ENCODE results near the gene SAC3D1.
A peak's percentile ranks its signal among the peaks of the same experiment; 100 is the strongest.
"Not testable (repeated sequence)": the region's sequence is repeated elsewhere in the genome, so short reads cannot be mapped to it uniquely, and the experiment has no call there.

The SAC3D1 gene

GRCh38 chr11:65040847-65041622, at the start of gene SAC3D1:
TSS of gene SAC3D1 (plus strand) at chr11:65041210. CDS start at chr11:65041293, 83 bp downstream.
- DNase-seq (ENCODE audit: low read depth in 2 of 3, low spot score in 1 of 3): peak; percentile 78 to 84 (median 84)

- no peak for DNase-seq (ENCODE audit: low read depth in 2 of 3, low spot score in 1 of 3)
Measured at GRCh38 chr11:64994318-64994717, 46.7 kb upstream of the SAC3D1 start.

- no peak for DNase-seq (ENCODE audit: low read depth in 2 of 3, low spot score in 1 of 3)
Measured at GRCh38 chr11:64996327-64996709, 44.7 kb upstream of the SAC3D1 start.

GRCh38 chr11:64996710-64997380, 44.2 kb upstream of the SAC3D1 start, which contains the start of gene BATF2:
TSS of gene BATF2 (minus strand) at chr11:64996971. CDS start at chr11:64996914, 57 bp downstream.
- DNase-seq (ENCODE audit: low read depth in 2 of 3, low spot score in 1 of 3): no peak

- DNase-seq (ENCODE audit: low read depth in 2 of 3, low spot score in 1 of 3): peak in 1 of 3 donors; percentile 30
Measured at GRCh38 chr11:64998141-64998540, 42.9 kb upstream of the SAC3D1 start.

- DNase-seq (ENCODE audit: low read depth in 2 of 3, low spot score in 1 of 3): no peak
Measured at GRCh38 chr11:64998690-64999431, 42.1 kb upstream of the SAC3D1 start.

- DNase-seq (ENCODE audit: low read depth in 2 of 3, low spot score in 1 of 3): no peak
Measured at GRCh38 chr11:64999478-64999877, 41.5 kb upstream of the SAC3D1 start.

- no peak for DNase-seq (ENCODE audit: low read depth in 2 of 3, low spot score in 1 of 3)
Measured at GRCh38 chr11:65002706-65003105, 38.3 kb upstream of the SAC3D1 start.

- DNase-seq (ENCODE audit: low read depth in 2 of 3, low spot score in 1 of 3): no peak
Measured at GRCh38 chr11:65003282-65003681, 37.7 kb upstream of the SAC3D1 start.

GRCh38 chr11:65003968-65004367, 37.0 kb upstream of the SAC3D1 start:
- DNase-seq (ENCODE audit: low read depth in 2 of 3, low spot score in 1 of 3): not testable (repeated sequence)

GRCh38 chr11:65008016-65008415, 33.0 kb upstream of the SAC3D1 start:
- no peak for DNase-seq (ENCODE audit: low read depth in 2 of 3, low spot score in 1 of 3)

- DNase-seq (ENCODE audit: low read depth in 2 of 3, low spot score in 1 of 3): no peak
Measured at GRCh38 chr11:65008873-65009272, 32.1 kb upstream of the SAC3D1 start.

- DNase-seq (ENCODE audit: low read depth in 2 of 3, low spot score in 1 of 3): peak; percentile 85 to 90 (median 88)
Measured at GRCh38 chr11:65013130-65013887, 27.7 kb upstream of the SAC3D1 start.

GRCh38 chr11:65013888-65014725, 26.9 kb upstream of the SAC3D1 start, which contains the start of gene ARL2:
TSS of gene ARL2 (plus strand) at chr11:65014160. CDS start at chr11:65014208, 48 bp downstream.
- peak; percentile 70 to 84 (median 76) for DNase-seq (ENCODE audit: low read depth in 2 of 3, low spot score in 1 of 3)

GRCh38 chr11:65014726-65015227, 26.2 kb upstream of the SAC3D1 start:
- peak in 1 of 3 donors; percentile 20 for DNase-seq (ENCODE audit: low read depth in 2 of 3, low spot score in 1 of 3)

- DNase-seq (ENCODE audit: low read depth in 2 of 3, low spot score in 1 of 3): no peak
Measured at GRCh38 chr11:65016705-65017104, 24.3 kb upstream of the SAC3D1 start.

GRCh38 chr11:65017937-65018336, 23.1 kb upstream of the SAC3D1 start:
- DNase-seq (ENCODE audit: low read depth in 2 of 3, low spot score in 1 of 3): no peak

- no peak for DNase-seq (ENCODE audit: low read depth in 2 of 3, low spot score in 1 of 3)
Measured at GRCh38 chr11:65019824-65020223, 21.2 kb upstream of the SAC3D1 start.

- DNase-seq (ENCODE audit: low read depth in 2 of 3, low spot score in 1 of 3): no peak
Measured at GRCh38 chr11:65021003-65021402, 20.0 kb upstream of the SAC3D1 start.

GRCh38 chr11:65021509-65021908, 19.5 kb upstream of the SAC3D1 start:
- DNase-seq (ENCODE audit: low read depth in 2 of 3, low spot score in 1 of 3): no peak
